ENCODE data around the gene PRLHR. TPM values are rescaled to one million over a fixed set of nuclear protein-coding genes. Genes with fewer than 3 reads are reported as not detected.

PRLHR gene
- total and polyA plus RNA-seq, 2 donors from 2014 or later, result not detected

DNA sequence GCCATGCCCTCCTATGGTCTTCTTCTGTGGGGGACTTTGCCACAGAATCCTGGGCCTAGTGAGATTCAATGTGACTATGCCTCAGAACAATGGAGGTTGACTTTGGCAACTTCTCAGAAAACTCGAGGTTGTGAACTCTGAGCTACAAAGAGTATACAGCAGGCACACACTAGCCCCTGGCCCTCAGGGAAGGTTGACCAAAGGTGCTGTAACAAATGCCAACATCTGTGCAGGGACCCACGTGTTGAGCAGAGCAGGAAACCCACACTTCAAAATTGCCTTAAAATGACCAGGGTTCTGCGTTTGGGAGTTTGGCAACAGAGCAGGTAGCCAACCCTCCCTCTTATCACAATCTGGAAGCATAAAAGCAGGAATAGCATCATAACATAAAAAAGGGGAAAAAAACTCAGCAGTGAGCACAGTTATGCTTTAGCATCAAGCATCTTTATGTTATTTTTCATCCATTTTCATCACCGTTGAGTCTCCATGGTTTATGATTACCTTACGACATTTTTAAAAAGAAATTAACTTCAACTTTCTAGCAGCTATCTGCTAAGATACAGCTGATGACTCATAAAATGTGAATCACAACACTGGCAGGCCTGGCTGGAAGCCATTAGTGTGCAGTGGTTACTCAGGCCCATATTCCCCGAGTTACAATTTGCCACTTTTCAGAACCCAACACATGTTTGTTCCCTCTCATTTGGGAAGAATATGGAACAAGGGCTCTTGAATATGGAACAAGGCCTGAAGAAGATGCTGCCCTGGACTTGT lies 11.1 kb downstream of the PRLHR start:
- DNase-seq (no peak), FAIRE-seq (no peak)
- intact Hi-C loops (cut with DNase I), result no loop called here

DNA sequence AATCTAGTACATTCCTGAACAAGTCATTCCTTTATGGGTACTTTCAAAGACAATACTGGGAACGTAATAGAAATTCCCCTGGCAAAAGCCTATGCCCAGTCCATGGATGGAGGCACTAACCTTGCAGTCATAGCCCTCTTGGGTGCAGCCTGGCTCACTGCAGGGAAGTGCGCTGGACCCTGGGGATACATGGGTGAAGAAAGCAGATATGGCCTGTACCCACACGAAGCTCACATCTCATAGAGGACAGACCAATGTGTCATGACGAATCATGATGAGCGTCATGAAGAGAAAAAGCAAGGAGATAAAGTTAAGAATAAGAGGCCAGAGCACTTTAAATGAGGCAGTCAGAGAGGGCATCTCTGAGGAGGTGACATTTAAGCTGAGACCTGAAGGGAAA lies 11.8 kb downstream of the PRLHR start:
- FAIRE-seq (no peak), DNase-seq (no peak)
- Histone ChIP-seq H3K4me1 (ENCODE audit: control insufficient read depth in 2 of 3, insufficient read depth in 2 of 3, low read depth in 1 of 3, low read length in 3 of 3) (no peaks in the 10 kb centered on the region), H3K9ac (ENCODE audit: low read length in 3 of 3) (no peak overlapping the region), H3K27me3 (ENCODE audit: control insufficient read depth, insufficient read depth, low read length) (no peaks in the 10 kb centered on the region), H3K27ac (ENCODE audit: low read depth in 2 of 2, low read length in 2 of 2) (no peak overlapping the region), H3K4me3 (ENCODE audit: low read length in 3 of 3) (no peak overlapping the region), H3K9me3 (ENCODE audit: control insufficient read depth in 2 of 3, insufficient read depth in 1 of 3, low read length in 3 of 3) (no peaks in the 10 kb centered on the region), H3K36me3 (ENCODE audit: control insufficient read depth in 2 of 3, insufficient read depth in 3 of 3, low read length in 3 of 3) (no peaks in the 10 kb centered on the region)
- TF ChIP-seq, protein P1, sequence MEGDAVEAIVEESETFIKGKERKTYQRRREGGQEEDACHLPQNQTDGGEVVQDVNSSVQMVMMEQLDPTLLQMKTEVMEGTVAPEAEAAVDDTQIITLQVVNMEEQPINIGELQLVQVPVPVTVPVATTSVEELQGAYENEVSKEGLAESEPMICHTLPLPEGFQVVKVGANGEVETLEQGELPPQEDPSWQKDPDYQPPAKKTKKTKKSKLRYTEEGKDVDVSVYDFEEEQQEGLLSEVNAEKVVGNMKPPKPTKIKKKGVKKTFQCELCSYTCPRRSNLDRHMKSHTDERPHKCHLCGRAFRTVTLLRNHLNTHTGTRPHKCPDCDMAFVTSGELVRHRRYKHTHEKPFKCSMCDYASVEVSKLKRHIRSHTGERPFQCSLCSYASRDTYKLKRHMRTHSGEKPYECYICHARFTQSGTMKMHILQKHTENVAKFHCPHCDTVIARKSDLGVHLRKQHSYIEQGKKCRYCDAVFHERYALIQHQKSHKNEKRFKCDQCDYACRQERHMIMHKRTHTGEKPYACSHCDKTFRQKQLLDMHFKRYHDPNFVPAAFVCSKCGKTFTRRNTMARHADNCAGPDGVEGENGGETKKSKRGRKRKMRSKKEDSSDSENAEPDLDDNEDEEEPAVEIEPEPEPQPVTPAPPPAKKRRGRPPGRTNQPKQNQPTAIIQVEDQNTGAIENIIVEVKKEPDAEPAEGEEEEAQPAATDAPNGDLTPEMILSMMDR (IDR thresholded peaks at IDR 0.05; ENCODE audit: borderline replicate concordance, extremely low read depth, insufficient read depth), result no peak
- intact Hi-C loops (cut with DNase I), result no loop called here

More for the DNA sequence above, 11.1 kb downstream of the PRLHR start:
- TF ChIP-seq, protein P1 (IDR thresholded peaks at IDR 0.05; ENCODE audit: borderline replicate concordance, extremely low read depth, insufficient read depth), result no peak
- Histone ChIP-seq H3K4me3 (ENCODE audit: low read length in 3 of 3) (no peak overlapping the region), H3K27me3 (ENCODE audit: control insufficient read depth, insufficient read depth, low read length) (no peaks in the 10 kb centered on the region), H3K4me1 (ENCODE audit: control insufficient read depth in 2 of 3, insufficient read depth in 2 of 3, low read depth in 1 of 3, low read length in 3 of 3) (no peaks in the 10 kb centered on the region), H3K36me3 (ENCODE audit: control insufficient read depth in 2 of 3, insufficient read depth in 3 of 3, low read length in 3 of 3) (no peaks in the 10 kb centered on the region), H3K9me3 (ENCODE audit: control insufficient read depth in 2 of 3, insufficient read depth in 1 of 3, low read length in 3 of 3) (no peaks in the 10 kb centered on the region), H3K9ac (ENCODE audit: low read length in 3 of 3) (no peak overlapping the region), H3K27ac (ENCODE audit: low read depth in 2 of 2, low read length in 2 of 2) (no peak overlapping the region)

DNA sequence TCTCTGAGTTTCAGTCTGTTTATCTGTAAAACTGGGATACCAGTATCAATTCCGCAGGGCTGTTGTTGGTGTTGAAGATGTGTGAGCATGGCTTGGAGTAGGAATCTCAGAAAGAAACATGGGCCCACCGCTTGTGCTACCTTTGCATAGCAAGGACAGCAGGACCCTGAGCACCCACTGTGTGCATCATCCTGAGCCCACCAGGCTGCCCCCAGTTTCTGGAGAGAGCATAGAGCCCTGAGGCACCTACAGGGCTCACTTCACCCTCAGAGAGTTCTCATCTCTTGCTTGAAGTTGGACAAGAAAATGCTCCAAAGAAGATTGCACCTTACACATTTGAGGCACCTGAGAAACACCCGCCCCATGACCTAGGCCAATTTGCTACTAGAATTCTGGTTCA lies 12.9 kb downstream of the PRLHR start:
- Histone ChIP-seq H3K36me3 (ENCODE audit: control insufficient read depth in 2 of 3, insufficient read depth in 3 of 3, low read length in 3 of 3) (no peaks in the 10 kb centered on the region), H3K27me3 (ENCODE audit: control insufficient read depth, insufficient read depth, low read length) (no peaks in the 10 kb centered on the region), H3K4me3 (ENCODE audit: low read length in 3 of 3) (no peak overlapping the region), H3K27ac (ENCODE audit: low read depth in 2 of 2, low read length in 2 of 2) (no peak overlapping the region), H3K9me3 (ENCODE audit: control insufficient read depth in 2 of 3, insufficient read depth in 1 of 3, low read length in 3 of 3) (no peaks in the 10 kb centered on the region), H3K4me1 (ENCODE audit: control insufficient read depth in 2 of 3, insufficient read depth in 2 of 3, low read depth in 1 of 3, low read length in 3 of 3) (no peaks in the 10 kb centered on the region), H3K9ac (ENCODE audit: low read length in 3 of 3) (no peak overlapping the region)
- intact Hi-C loops (cut with DNase I), result no loop called here
- FAIRE-seq (no peak), DNase-seq (no peak)
- TF ChIP-seq, protein P1 (IDR thresholded peaks at IDR 0.05; ENCODE audit: borderline replicate concordance, extremely low read depth, insufficient read depth), result no peak
